TTC549 (cell line): Measurements from ENCODE around the gene TMEM134.

Experiments used
- FAIRE-seq: peaks from 2 replicates; lab custom pipeline; 2012; peaks lifted over from hg19 to GRCh38; lab: Jason Lieb, UNC

The TMEM134 gene

DNA sequence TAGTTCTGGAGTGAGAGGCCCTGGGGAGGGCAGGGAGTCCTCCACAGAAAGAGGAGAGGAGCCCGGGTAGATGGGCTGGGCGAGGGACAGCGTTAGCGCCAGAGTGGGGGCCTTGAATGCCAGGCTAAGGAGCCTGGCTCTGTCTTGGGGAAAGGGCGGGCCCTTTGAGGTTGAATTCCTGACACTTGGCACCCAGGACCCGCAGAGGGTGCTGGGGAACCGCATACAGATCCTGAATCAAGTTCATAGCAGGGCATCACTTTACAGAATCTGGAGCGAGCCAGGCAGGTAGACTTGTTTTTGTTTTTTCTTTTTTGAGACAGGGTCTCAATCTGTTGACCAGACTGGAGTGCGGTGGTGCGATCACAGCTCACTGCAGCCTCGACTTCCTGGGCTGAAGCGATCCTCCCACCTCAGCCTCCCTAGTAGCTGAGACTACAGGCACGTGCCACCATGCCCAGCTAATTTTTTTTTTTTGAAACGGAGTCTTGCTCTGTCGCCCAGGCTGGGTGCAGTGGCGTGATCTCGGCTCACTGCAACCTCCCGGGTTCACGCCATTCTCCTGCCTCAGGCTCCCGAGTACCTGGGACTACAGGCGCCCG lies 47.5 kb downstream of the TMEM134 start:
- FAIRE-seq: no peak

DNA sequence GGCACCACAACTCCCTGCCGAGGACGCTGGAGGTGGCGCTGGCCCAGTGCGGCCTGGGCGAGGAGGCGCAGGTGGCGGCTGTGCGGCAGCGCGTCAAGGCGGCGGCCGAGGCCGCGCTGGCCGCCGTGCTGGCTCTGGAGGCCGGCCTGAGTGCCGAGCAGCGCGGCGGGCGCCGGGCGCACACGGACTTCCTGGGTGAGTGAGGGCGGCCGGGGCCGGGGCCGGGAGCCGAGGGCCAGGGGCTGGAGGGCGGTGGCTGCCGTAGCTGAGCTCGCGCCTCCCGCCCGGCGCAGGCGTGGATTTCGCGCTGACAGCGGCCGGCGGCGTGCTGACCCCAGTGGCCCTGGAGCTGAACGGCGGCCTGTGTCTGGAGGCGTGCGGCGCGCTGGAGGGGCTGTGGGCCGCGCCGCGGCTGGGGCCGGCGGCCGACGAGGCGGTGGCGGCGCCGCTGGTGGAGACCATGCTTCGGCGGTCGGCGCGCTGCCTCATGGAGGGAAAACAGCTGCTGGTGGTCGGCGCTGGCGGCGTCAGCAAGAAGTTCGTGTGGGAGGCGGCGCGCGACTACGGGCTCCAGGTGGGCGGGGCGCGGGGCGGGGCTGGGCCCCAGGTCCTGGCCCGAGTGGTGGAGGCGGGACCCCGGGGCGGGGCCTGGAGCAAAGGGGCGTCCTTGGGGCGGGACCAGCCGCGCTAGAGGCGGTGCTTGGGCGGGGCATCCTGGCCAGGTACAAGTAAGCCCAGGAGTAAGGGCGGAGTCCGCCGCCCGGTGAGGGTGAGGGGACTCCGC lies 48.2 kb downstream of the TMEM134 start:
- no peak for FAIRE-seq

DNA sequence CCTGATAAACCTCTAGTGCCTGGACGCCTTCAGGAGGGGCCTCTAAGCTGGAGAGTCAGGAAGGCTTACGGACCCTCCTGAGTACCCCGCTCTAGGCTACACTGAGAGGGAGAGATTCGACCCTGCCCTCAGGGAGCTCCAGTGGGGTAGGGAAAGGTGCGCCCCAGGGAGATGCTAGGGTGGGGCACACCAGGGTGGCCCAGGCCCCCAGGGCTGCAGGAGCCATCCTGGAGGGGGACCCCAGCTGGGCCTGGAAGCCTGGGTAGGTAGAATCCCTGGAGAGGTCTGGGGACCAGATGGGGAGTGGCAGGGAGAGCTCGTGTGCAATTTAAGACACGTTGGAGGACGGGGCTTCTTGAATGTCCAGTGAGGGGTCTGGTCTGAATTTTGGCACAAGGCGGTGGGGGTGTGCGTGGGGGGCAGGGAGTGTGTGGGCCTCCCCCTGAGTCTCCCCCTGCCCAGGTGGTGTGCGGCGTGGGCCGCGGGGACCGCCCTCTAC lies 48.9 kb downstream of the TMEM134 start:
- no peak for FAIRE-seq

DNA sequence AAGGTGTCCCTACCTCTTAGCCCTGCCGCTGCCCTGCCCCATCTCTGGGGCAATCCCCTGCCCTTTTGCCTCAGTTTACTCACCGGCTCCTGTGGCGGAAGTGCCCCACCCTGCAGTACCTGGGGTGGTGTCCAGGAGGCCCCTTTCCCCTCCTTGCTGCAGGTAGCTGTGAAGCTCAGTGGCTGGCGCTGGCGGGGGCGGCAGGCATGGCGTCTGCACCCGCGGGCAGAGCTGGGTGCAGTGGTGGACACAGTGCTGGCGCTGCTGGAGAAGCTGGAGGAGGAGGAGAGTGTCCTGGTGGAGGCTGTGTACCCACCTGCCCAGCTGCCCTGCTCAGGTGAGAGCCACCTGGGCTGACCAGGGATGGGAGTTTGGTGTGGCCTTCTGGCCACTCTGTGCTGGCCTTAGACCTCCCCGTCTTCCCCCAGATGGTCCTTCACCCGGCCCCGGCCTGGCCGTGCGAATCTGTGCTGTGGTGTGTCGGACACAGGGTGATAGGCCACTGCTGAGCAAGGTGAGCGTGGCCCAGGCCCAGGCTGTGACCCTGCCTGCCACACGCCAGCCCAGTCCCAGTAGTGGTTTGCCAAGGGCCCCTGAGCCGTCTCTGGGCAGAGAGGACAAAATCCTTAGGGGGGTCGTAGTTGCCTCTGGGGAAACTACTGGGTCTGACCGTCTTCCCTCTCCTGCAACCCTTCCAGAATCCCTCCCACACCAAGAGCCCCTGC lies 49.6 kb downstream of the TMEM134 start:
- no peak for FAIRE-seq

DNA sequence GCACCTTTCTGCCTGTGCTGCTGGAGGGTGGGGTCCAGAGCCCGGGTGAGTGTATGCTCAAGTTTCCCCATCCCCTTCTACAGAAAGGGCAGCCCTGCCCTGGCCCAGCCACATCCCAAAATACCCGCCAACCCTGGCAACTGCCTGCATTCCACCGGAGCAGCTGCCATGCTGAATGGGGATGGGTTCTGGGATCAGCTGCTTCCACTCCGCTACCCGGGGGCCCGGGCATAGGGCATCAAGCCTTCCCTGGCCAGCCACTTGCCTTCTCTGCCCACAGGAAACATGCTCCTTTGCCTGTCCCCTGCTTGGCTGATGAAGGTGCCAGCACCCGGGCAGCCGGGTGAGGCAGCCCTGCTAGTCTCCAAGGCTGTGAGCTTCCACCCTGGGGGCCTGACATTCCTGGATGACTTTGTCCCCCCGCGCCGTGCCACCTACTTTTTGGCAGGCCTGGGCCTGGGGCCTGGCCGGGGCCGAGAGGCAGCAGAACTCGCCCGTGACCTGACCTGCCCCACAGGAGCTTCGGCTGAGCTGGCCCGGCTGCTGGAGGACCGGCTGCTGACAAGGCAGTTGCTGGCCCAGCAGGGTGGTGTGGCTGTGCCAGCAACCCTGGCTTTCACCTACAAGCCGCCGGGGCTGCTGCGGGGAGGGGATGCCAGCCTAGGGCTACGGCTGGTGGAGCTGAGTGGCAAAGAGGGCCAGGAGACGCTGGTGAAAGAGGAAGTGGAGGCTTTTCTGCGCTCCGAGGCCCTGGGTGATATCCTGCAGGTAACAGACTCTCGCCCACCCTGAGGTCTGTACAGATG lies 50.4 kb downstream of the TMEM134 start:
- no peak for FAIRE-seq

DNA sequence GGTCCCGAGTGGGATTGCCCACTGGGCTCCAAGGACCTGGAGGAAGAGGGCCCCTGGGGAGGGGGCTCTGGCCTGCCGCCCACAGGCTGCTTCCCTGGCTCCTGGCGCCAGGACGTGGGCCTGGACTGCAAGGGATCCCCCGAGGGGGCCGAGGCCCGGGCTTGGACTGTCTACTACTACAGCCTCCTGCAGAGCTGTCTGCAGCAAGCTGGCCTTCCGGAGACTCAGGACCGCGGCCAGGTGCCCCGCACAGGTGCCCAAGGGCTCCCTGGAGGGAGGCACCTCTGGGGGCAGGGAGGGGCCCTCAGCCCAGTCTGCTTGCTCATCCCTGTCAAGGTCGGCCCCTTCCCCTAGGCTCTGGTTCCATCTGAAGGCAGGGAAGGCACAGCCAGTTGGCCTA lies 51.6 kb downstream of the TMEM134 start:
- FAIRE-seq: no peak

DNA sequence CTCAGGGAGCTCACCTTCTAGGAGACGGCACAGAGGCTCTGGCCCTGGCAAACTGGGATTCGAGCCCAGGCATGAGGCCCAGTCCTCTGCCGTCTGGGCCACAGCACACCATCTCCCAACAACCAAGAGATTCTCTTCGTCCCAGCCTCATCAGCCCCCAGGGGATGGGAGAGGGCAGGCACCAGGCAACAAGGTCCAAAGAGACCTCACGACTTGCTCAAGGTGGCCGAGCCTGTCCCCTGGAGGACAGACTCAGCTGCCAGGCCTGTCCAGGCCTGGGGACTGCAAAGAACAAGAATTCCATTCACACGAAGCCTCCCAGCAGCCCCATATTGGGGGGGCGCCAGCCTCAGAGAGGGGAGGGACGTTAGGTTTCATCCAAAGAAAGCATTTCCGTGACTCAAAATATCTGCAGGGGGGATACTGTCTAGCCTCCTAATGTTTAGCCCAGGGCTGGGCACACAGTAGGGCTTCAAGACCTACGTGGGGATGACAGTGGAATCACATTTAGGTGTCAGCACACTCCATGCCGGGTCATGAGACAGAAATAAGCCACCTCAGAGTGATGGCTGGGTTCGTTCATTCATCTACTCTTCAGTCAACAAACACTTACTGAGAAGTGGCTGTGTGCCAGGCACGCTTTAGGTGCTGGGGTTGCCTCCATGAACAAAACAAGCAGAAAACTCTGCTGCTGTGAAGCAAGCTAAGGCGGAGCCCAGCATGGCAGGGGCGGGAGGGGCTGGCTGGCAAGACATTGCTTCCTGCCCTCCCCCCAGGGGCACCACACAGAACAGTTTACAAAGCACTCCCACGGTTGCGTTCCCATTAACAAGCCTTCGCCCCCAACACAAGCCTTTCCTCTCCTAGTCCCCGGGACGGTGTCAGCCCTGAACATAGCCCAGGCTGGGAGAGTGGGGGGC lies 52.4 kb downstream of the TMEM134 start:
- FAIRE-seq: no peak

DNA sequence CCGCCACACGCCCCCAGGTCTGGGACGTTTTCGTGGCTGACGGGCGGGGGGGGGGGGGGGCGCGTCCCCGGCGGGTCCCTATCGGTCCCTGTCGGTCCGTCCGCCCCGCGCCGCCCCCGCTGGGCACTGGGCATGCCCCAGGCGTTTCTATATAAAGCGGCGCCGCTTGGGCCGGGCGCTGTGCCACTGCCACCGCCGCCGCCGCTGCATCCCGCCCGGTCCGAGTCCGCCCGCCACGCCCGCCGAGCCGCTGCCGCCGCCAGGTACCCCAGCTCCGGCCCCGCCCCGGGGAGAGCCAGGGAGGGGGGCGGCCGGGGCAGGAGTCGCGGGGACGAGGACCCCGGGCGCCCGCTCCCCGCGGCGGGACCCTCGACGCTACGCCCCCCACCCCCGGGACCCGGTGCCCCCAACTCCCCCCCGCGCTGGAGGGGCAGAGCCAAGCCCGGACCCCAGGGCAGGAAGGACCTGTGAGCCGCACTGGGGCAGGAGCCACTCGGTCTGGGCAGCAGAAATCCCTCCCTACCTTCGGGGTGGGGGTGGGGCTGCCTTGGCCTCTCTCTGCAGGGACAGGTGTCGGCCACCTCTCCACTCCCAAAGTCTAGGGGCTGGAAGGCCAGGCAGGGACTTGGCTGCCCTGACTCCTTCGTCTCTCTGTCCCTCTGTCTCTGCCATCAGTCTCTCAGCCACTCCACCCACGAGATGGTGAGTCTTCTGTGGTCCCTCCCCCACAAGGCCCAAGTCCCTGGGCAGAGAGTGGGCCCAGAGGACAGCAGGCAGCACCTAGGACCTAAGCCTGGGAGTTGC lies 53.3 kb downstream of the TMEM134 start, which contains the start of gene CARNS1:
TSS of gene CARNS1 (plus strand) at position 178 of the 804 bp plus-strand sequence. CDS start at position 700, 522 bp downstream.
- no peak for FAIRE-seq

DNA sequence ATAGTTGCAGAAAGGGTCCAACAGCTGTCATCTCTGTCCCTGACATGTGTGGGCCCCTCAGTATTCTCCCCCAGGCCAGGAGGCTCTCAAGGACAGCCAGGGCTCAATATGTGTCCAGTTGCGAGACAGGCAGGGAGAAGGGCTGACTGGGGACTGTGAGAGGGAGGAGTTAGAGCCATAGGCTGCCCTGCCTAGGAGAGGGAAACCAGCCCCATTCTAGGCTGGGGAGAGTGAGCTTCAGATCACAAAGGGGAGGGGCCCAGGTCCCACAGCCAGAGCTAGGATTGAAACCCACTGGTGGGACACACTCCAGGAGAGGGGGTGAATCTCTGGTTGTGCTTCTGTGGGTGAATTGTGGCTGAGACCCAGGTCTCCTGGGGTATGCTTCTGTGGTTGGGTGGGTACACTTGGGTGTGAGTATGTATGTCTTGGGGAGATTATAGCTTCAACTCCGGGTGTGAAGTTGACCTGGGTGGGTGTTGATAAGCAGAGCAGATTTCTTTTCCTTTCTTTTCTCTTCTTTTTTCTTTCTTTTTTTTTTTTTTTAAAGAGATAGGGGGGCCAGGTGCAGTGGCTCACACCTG lies 55.7 kb downstream of the TMEM134 start:
- FAIRE-seq: no peak

DNA sequence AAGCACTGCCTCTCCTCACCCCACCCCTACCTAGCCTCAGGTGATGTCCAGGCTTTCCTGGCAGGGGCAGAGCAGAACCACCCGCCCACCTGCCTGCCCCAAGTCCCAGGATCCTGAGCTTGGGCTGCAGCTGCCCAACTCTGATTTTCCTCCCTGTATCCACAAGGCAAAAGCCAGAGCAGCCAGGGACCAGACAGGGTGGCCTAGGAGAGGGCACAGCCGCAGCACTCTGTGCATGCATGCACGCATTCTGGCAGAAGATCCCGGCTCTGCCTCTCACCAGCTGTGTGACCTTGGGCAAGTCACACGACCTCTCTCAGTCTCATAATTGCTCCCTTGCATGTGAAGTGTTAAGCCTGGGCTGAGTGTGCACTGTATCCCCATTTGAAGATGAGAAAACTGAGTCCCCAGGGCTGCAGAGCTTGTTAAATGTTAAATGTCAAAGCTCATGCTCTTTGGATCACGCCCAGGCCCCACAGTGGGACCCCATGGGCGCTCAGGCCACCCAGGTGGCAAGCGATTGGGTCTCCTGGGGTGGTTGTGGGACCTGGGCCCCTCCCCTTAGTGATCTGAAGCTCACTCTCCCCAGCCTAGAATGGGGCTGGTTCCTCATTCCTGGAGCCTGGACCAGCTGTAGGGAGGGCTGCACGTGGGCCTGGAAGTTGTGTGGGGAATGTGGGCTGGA lies 56.4 kb downstream of the TMEM134 start:
- FAIRE-seq: no peak

DNA sequence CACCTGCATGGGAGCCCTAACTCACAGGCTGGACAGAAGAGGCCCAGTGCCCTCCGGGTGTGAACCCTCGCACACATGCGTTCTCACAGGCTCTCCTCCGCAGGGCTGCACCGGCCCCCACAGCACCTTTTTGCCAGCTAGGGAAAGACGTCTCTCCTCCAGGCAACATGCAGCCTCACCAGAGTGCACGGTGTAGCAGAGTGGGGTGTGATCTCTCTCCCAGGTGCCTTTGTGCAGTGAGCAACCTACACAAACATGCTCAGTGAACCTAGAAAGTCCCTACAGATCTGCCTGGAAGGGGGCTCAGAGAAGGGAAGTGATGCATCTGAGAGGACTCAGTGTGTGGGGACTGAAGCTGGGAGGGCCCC lies 57.3 kb downstream of the TMEM134 start:
- FAIRE-seq: no peak
